C4-2B (cell line): ENCODE results near the gene FBXO8.

Experiments used
- H3K27ac ChIP-seq: fragments of 450-650 bp; 2 replicates; pipeline ENCODE4 v1.5.1; 2017
- CTCF ChIP-seq: fragments of 450-650 bp; conservative IDR thresholded peaks from 2 replicates; pipeline ENCODE4 v1.5.1; 2017; ENCODE audit warnings: mild to moderate bottlenecking
- ZFX ChIP-seq: fragments of 450-650 bp; IDR thresholded peaks from 2 replicates; pipeline ENCODE4 v1.6.1; 2017

Gene FBXO8

GRCh38 chr4:174210952-174211490 is 72.4 kb downstream of the FBXO8 start:
- H3K27ac ChIP-seq, result no peak overlapping the region

DNA sequence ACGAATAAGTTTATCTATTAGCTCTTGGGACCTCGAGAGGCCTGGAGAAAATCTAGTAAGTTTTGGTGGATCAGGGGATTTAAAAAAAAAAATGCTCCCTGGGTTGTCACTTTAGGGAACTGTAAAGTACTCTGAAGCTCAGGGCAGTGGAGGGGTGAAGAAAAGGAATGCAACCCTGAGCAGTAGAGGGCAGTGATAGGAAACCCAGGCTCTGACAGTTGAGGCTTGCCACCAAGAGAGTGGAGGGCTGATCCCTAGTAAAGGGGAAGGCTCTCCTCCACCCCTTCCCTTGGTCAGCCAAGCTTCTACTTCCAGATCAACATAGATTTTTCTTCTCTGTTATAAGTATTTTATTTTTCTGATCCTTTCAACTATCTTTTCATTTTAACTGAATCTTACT is 73.1 kb downstream of the FBXO8 start:
- no peak overlapping the region for H3K27ac ChIP-seq
- no peak for TF ChIP-seq ZFX
- no peak; the same call in 1 of the 2 replicates for TF ChIP-seq CTCF

More at GRCh38 chr4:174210952-174211490, 72.4 kb downstream of the FBXO8 start:
- no peak for TF ChIP-seq ZFX
- no peak for TF ChIP-seq CTCF

GRCh38 chr4:174209341-174209740 is 74.1 kb downstream of the FBXO8 start:
- no peak overlapping the region for H3K27ac ChIP-seq
- TF ChIP-seq CTCF (no peak), ZFX (no peak)

DNA sequence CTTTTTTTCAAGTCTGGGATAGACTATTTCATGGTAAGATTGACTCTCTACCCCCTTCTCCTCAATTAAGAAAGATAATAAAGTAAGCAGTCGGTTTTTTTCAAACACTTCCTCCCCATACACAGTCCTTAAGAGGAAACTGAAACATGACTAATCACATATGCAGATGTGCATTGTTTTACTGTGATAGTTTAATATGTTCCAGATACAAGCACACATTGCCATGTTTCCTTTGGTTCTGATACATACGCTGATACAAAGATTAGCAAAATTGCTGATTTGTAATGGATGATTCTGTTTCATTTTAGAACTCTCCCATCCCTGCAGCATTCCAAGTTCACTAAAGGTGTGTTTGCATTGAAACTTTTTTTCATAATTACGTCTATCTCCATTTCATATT is 76.1 kb downstream of the FBXO8 start:
- no peak overlapping the region for H3K27ac ChIP-seq
- TF ChIP-seq CTCF (no peak), ZFX (no peak)

GRCh38 chr4:174204164-174204831 is 79.2 kb downstream of the FBXO8 start:
- TF ChIP-seq ZFX (no peak), CTCF (no peak)

GRCh38 chr4:174201871-174202270 is 81.6 kb downstream of the FBXO8 start:
- TF ChIP-seq ZFX (no peak), CTCF (no peak)
- no peak overlapping the region for H3K27ac ChIP-seq

More at GRCh38 chr4:174204164-174204831, 79.2 kb downstream of the FBXO8 start:
- H3K27ac ChIP-seq, result no peak overlapping the region

GRCh38 chr4:174199735-174200134 is 83.7 kb downstream of the FBXO8 start:
- H3K27ac ChIP-seq, result no peak overlapping the region
- TF ChIP-seq CTCF (no peak), ZFX (no peak)
